GM23248 (cell line): ENCODE measurements around the gene PRDM16. TPM values are rescaled to one million over a fixed set of nuclear protein-coding genes. Genes with fewer than 3 reads are reported as not detected.

Experiments used
- DNase-seq: peaks from one replicate; pipeline ENCODE4 v3.0.0-alpha.2; 2015
- H2AFZ ChIP-seq: fragments of 200-600 bp; sonication (generic); 2 replicates; pipeline ENCODE4 v1.6.1; 2016; ENCODE audit warnings: antibody characterized with exemption
- H3F3A ChIP-seq: fragments of 200-600 bp; sonication (generic); 2 replicates; pipeline ENCODE4 v1.6.1; 2016; ENCODE audit warnings: mild to moderate bottlenecking, antibody characterized with exemption, mixed run types; ENCODE audit not compliant: insufficient read depth
- H3K27ac ChIP-seq: fragments of 200-600 bp; sonication (generic); 2 replicates; pipeline ENCODE4 v1.5.1; 2016; ENCODE audit warnings: mild to moderate bottlenecking
- H3K27me3 ChIP-seq: fragments of 200-600 bp; sonication (generic); replicated peaks from 2 replicates; pipeline ENCODE4 v1.6.1; 2016; ENCODE audit warnings: mild to moderate bottlenecking; ENCODE audit not compliant: insufficient read depth
- H3K36me3 ChIP-seq: fragments of 200-600 bp; sonication (generic); 2 replicates; pipeline ENCODE4 v1.6.1; 2016; ENCODE audit warnings: low read depth, mild to moderate bottlenecking
- H3K4me1 ChIP-seq: fragments of 200-600 bp; sonication (generic); 2 replicates; pipeline ENCODE4 v1.6.1; 2016; ENCODE audit warnings: mild to moderate bottlenecking; ENCODE audit not compliant: insufficient read depth
- H3K4me2 ChIP-seq: fragments of 200-600 bp; sonication (generic); one replicate; pipeline ENCODE4 v1.6.1; 2016; ENCODE audit warnings: mild to moderate bottlenecking; ENCODE audit not compliant: unreplicated experiment
- H3K4me3 ChIP-seq: fragments of 200-600 bp; sonication (generic); 2 replicates; pipeline ENCODE4 v1.5.1; 2016; ENCODE audit warnings: mild to moderate bottlenecking
- H3K79me2 ChIP-seq: fragments of 200-600 bp; sonication (generic); 2 replicates; pipeline ENCODE4 v1.6.1; 2016; ENCODE audit warnings: mild to moderate bottlenecking; ENCODE audit not compliant: insufficient read depth
- H3K9ac ChIP-seq: fragments of 200-600 bp; sonication (generic); 2 replicates; pipeline ENCODE4 v1.6.1; 2016; ENCODE audit warnings: mild to moderate bottlenecking
- H3K9me2 ChIP-seq: fragments of 200-600 bp; sonication (generic); 2 replicates; pipeline ENCODE4 v1.6.1; 2016; ENCODE audit warnings: mixed run types, mild to moderate bottlenecking, moderate library complexity; ENCODE audit not compliant: insufficient read depth
- H3K9me3 ChIP-seq: fragments of 200-600 bp; sonication (generic); one replicate; pipeline ENCODE4 v1.6.1; 2017; ENCODE audit warnings: low read depth
- H4K20me1 ChIP-seq: fragments of 200-600 bp; sonication (generic); 2 replicates; pipeline ENCODE4 v1.6.0; 2016; ENCODE audit not compliant: insufficient read depth
- EZH2 ChIP-seq: fragments of 200-600 bp; sonication (generic); IDR thresholded peaks from 2 replicates; pipeline ENCODE4 v1.6.1; 2018; ENCODE audit warnings: antibody characterized with exemption, mild to moderate bottlenecking; ENCODE audit not compliant: insufficient read depth, poor library complexity, severe bottlenecking
- EZH2phosphoT487 ChIP-seq: fragments of 200-600 bp; sonication (generic); IDR thresholded peaks from 2 replicates; pipeline ENCODE4 v1.6.1; 2018; ENCODE audit warnings: antibody characterized with exemption, moderate library complexity, mild to moderate bottlenecking, low read depth; ENCODE audit not compliant: insufficient read depth
- WGBS, 2 experiments: methylation state at CpG; one replicate each; pipeline ENCODE4 v1.1.6; 2015 to 2017; ENCODE audit warnings: low lambda C conversion rate in 2 of 2, low coverage in 1 of 2; ENCODE audit errors: missing lambda C conversion rate in 2 of 2; 5-methylcytosine and 5-hydroxymethylcytosine counted together
- in situ Hi-C: fragments of 300-500 bp; cut with MboI; formaldehyde crosslinking; loops from 2 replicates; pipeline ENCODE4 v1.15.0; 2020
- polyA plus RNA-seq: library from polyadenylated mRNA; unstranded; fragments of >200 nt; fragmentation: Nextera tagmentation; extraction: Ambion mirVana; gene quantifications from 2 replicates; pipeline ENCODE4 v1.2.1, GENCODE V29; 2016
- total RNA-seq: library from RNA; depleted of rRNA; stranded (reverse); fragments of >200 nt; shearing (Covaris generic); gene quantifications from 2 replicates; pipeline ENCODE4 v1.2.3, GENCODE V29; 2014

The PRDM16 gene
- total and polyA plus RNA-seq, 2 experiments from 2014 or later = 0.18 TPM; not detected in 1

- Histone ChIP-seq H3K36me3 (no peaks in the 10 kb centered on the region), H3K4me3 (no peak overlapping the region), H3K27me3 (peaks cover 47% of the 10 kb centered on the region), H3K9ac (no peak overlapping the region), H3K9me3 (no peaks in the 10 kb centered on the region), H3K9me2 (no peaks in the 10 kb centered on the region), H4K20me1 (no peaks in the 10 kb centered on the region), H2AFZ (no peak overlapping the region), H3K4me1 (no peaks in the 10 kb centered on the region), H3F3A (no peaks in the 10 kb centered on the region), H3K27ac (no peak overlapping the region), H3K79me2 (no peaks in the 10 kb centered on the region), H3K4me2 (no peak overlapping the region)
- no peak for DNase-seq
- 60 to 61% methylated on average over 27 of the region's 27 CpGs for WGBS, 2 experiments
- TF ChIP-seq EZH2phosphoT487 = no peak
- no peak for TF ChIP-seq EZH2
- in situ Hi-C loops = no loop called here
Observed at GRCh38 chr1:3215198-3216014, 146.4 kb downstream of the PRDM16 start.

DNA sequence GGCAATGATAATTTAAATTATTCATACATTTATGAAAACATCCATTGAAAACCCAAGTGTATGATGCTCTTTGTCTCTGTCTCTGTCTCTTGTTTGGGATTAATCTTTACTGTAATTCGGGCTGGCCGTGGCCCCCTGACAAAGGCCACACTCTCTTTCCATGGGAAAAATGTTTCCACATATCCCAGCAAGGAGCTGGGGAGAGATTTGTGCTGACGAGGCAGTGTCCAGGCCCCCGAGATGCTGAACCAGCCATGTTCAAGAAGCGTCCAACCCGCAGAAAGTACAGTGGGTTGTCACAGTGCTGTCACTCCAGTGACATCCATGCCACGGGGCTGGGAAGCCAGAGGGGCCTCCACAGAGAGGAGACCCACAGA lies 147.0 kb downstream of the PRDM16 start:
- no peak overlapping the region for H3K4me2 ChIP-seq
- no peaks in the 10 kb centered on the region for H3K9me2 ChIP-seq
- no peak for TF ChIP-seq EZH2
- TF ChIP-seq EZH2phosphoT487 = no peak
- no peaks in the 10 kb centered on the region for H3K4me1 ChIP-seq
- H3K9ac ChIP-seq = no peak overlapping the region
- peaks cover 47% of the 10 kb centered on the region for H3K27me3 ChIP-seq
- no peak overlapping the region for H2AFZ ChIP-seq
- no peak overlapping the region for H3K4me3 ChIP-seq
- no peak overlapping the region for H3K27ac ChIP-seq
- no peaks in the 10 kb centered on the region for H3K79me2 ChIP-seq
- H3K36me3 ChIP-seq = no peaks in the 10 kb centered on the region
- no peaks in the 10 kb centered on the region for H3K9me3 ChIP-seq
- WGBS, 2 experiments = 60 to 65% methylated on average over 7 of the region's 7 CpGs
- H3F3A ChIP-seq = no peaks in the 10 kb centered on the region
- no peak for DNase-seq
- H4K20me1 ChIP-seq = no peaks in the 10 kb centered on the region
- in situ Hi-C loops = no loop called here

DNA sequence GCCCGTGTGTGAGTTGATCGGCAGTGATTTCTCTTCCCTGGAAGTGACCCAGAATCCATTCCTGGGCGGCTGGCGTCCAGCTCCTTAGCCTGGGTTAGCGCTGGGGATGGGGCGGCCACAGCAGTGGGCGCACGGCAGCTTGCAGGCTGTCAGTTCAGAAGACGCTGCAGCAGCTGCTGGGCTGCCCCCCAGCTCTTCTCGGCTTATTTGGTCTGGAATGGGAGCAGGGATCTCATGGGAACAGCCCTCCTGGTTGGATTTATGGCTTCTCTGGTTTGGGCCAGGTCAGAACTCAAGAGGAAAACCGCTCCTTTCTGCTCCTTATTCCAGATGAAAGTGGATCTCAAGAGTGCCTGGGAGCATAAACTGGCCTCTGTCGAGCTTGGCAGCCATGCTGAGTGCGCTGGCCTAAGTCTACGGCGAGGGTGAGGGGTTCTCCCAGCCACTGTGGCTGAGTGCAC lies 148.2 kb downstream of the PRDM16 start:
- no peak overlapping the region for H2AFZ ChIP-seq
- H4K20me1 ChIP-seq = no peaks in the 10 kb centered on the region
- H3F3A ChIP-seq = no peaks in the 10 kb centered on the region
- TF ChIP-seq EZH2 = no peak
- TF ChIP-seq EZH2phosphoT487 = no peak
- 52 to 55% methylated on average over 15 of the region's 15 CpGs for WGBS, 2 experiments
- H3K9me3 ChIP-seq = no peaks in the 10 kb centered on the region
- no peak overlapping the region for H3K9ac ChIP-seq
- no peak overlapping the region for H3K4me2 ChIP-seq
- DNase-seq = no peak
- H3K79me2 ChIP-seq = no peaks in the 10 kb centered on the region
- in situ Hi-C loops = no loop called here
- no peaks in the 10 kb centered on the region for H3K9me2 ChIP-seq
- no peaks in the 10 kb centered on the region for H3K4me1 ChIP-seq
- no peak overlapping the region for H3K4me3 ChIP-seq
- H3K36me3 ChIP-seq = no peaks in the 10 kb centered on the region
- H3K27me3 ChIP-seq = peaks cover 47% of the 10 kb centered on the region
- H3K27ac ChIP-seq = no peak overlapping the region

DNA sequence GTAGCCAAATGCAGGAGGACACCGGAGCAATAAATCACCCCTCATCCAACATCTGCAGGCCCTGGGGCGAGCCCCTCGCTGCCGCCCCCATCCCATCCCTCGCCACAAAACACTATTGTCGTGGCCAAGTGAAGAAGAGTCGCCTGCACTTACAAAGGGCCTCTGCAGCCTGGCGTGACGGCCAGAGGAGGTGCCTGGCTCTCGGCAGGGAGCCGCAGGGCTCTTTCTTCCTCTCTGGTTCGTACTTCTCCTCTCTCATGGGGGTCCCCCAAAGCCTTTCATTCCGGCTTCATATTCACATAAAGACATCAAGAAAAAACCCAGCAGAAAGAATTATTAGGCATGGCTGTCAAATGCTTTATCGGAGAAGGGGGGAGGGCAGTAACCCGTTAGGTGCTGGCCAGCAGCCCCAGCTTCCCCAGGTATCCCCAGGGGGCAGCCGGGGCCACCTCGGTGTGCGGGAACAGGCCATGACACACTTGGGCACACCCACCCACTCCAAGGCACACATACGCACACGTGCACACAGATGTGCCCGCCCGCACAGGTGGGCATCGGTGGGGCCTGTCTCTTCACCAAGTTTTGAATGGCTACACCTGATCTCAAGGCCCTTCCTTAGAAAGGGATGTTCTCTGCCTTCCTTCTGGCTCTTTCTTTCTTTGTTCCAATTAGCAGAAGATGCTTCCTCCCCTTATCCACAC lies 149.1 kb downstream of the PRDM16 start:
- in situ Hi-C loops = no loop called here

More for the DNA sequence above, 149.1 kb downstream of the PRDM16 start:
- no peaks in the 10 kb centered on the region for H4K20me1 ChIP-seq
- H2AFZ ChIP-seq = no peak overlapping the region
- H3K79me2 ChIP-seq = no peaks in the 10 kb centered on the region
- H3K9me2 ChIP-seq = no peaks in the 10 kb centered on the region
- H3K27me3 ChIP-seq = peaks cover 45% of the 10 kb centered on the region
- H3K4me3 ChIP-seq = no peak overlapping the region
- H3F3A ChIP-seq = no peaks in the 10 kb centered on the region
- no peak for DNase-seq
- H3K9me3 ChIP-seq = no peaks in the 10 kb centered on the region
- no peaks in the 10 kb centered on the region for H3K36me3 ChIP-seq
- WGBS, 2 experiments = 44 to 51% methylated on average over 22 to 23 of the region's 23 CpGs
- H3K27ac ChIP-seq = no peak overlapping the region
- H3K4me1 ChIP-seq = no peaks in the 10 kb centered on the region
- TF ChIP-seq EZH2phosphoT487 (no peak), EZH2 (no peak)
- H3K4me2 ChIP-seq = no peak overlapping the region
- no peak overlapping the region for H3K9ac ChIP-seq
